HG03565 (cell line): ENCODE measurements around the gene PER1.
A peak's percentile ranks its signal among the peaks of the same experiment; 100 is the strongest.
"Not testable (repeated sequence)": the region's sequence is repeated elsewhere in the genome, so short reads cannot be mapped to it uniquely, and the experiment has no call there.

Experiments used
- ATAC-seq: cut with Tn5 transposase; IDR thresholded peaks from one replicate; pipeline ENCODE4 v1.9.1; 2021; ENCODE audit warnings: mild to moderate bottlenecking, moderate library complexity; ENCODE audit not compliant: unreplicated experiment

The PER1 gene

GRCh38 chr17:8122924-8123694 is 29.1 kb downstream of the PER1 start:
- ATAC-seq: no peak

- ATAC-seq: no peak
Observed at GRCh38 chr17:8122422-8122923, 29.7 kb downstream of the PER1 start.

- no peak for ATAC-seq
Observed at GRCh38 chr17:8121681-8122421, 30.4 kb downstream of the PER1 start.

- no peak for ATAC-seq
Observed at GRCh38 chr17:8121407-8121680, 30.9 kb downstream of the PER1 start.

- no peak for ATAC-seq
Observed at GRCh38 chr17:8120520-8121406, 31.4 kb downstream of the PER1 start.

- ATAC-seq: peak; percentile 34
Observed at GRCh38 chr17:8119581-8120519, 32.4 kb downstream of the PER1 start.

- peak; percentile 27 for ATAC-seq
Observed at GRCh38 chr17:8118769-8119580, 33.2 kb downstream of the PER1 start.

- no peak for ATAC-seq
Observed at GRCh38 chr17:8117980-8118768, 34.0 kb downstream of the PER1 start, which contains the start of gene ALOXE3. Gene ALOXE3 (minus strand): TSS chr17:8118514. CDS start chr17:8117990, 524 bp downstream.

- no peak for ATAC-seq
Observed at GRCh38 chr17:8117367-8117979, 34.7 kb downstream of the PER1 start.

- no peak for ATAC-seq
Observed at GRCh38 chr17:8116776-8117175, 35.4 kb downstream of the PER1 start.

GRCh38 chr17:8110907-8111306 is 41.3 kb downstream of the PER1 start:
- ATAC-seq: no peak

GRCh38 chr17:8110456-8110804 is 41.8 kb downstream of the PER1 start:
- ATAC-seq: no peak

GRCh38 chr17:8109661-8110455 is 42.3 kb downstream of the PER1 start:
- ATAC-seq: no peak

GRCh38 chr17:8108972-8109660 is 43.1 kb downstream of the PER1 start:
- no peak for ATAC-seq

- not testable (repeated sequence) for ATAC-seq
Observed at GRCh38 chr17:8106980-8107379, 45.2 kb downstream of the PER1 start.

GRCh38 chr17:8105957-8106398 is 46.2 kb downstream of the PER1 start:
- ATAC-seq: no peak

GRCh38 chr17:8104911-8105310 is 47.3 kb downstream of the PER1 start:
- ATAC-seq: no peak
